Upper lobe of left lung (tissue), 4 donors: ENCODE results near the gene TYW1.
"Not testable (repeated sequence)": the region's sequence is repeated elsewhere in the genome, so short reads cannot be mapped to it uniquely, and the experiment has no call there.

Experiments used
- EP300 ChIP-seq, 4 donors: sonication (generic); formaldehyde crosslinking; IDR thresholded peaks; one replicate each; pipeline ENCODE4 v1.5.1; 2017; ENCODE audit warnings: antibody characterized with exemption in 4 of 4, control low read depth in 2 of 4
- POLR2A ChIP-seq, 4 donors: fragments of 450-650 bp; IDR thresholded peaks; one replicate each; pipeline ENCODE4 v1.5.1; 2016 to 2017; ENCODE audit warnings: antibody characterized with exemption in 4 of 4, mild to moderate bottlenecking in 2 of 4

- not testable (repeated sequence) for TF ChIP-seq POLR2A, EP300 (IDR thresholded peaks at IDR 0.05)
Measured at GRCh38 chr7:67163285-67163684, 166.7 kb downstream of the TYW1 start.
